HuH-7.5 (cell line): ENCODE measurements around the gene AKT2.

Experiments used
- DNase-seq: peaks from one replicate; pipeline ENCODE4 v3.0.0; 2011; ENCODE audit warnings: low spot score

AKT2 gene

DNA sequence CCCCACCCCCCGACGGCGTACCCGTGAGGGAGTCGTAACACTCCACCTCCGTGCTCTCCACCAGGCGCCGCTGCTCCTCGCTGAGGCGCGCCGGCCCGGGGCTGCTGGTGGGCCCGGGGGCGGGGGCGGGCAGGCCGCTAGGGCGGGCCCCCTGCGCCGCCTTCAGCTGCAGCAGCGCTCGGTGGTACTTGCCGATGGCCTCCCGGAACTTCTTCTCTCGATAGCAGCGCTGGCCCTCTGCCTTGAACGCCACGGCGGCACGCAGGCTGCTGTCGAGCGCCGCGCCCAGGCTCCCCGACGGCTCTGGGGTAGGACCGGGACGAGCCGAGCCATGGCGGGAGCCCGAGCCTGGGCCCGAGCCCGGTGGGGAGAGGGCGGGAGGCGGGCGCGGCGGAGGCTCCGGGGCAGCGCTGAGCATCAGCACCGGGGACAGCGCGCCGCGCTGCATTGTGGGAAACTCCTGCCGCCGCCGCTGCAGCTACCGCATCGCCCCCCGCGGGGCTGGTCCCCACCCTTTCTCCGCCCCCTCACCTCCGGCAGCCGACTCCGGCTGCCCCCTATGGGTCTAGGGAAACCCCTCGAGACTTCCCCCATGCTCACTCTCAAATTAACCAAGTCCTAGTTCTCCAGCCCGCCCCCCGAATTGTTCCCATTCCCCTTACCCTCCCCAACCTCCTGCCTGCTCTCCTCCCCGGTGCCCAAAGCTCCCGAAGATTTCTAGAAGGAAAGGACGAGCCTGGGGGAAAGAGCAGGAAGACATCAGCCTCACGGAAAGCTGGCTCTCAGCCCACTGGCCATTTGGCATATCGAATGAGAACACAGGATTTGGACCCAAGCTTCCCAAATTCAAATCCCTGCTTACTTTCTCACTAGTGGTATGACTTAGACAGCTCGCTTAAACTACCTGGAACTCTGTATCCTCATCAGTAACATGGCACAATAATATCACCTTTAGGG is 66.9 kb downstream of the AKT2 start, which contains the start of gene TTC9B:
Gene TTC9B, minus strand, starts transcription at position 451 of the 957 bp plus-strand sequence. Its CDS starts 3 bp downstream, at position 448.
- DNase-seq: no peak

- DNase-seq: no peak
Measured at GRCh38 chr19:40217027-40217810, 67.9 kb downstream of the AKT2 start.

DNA sequence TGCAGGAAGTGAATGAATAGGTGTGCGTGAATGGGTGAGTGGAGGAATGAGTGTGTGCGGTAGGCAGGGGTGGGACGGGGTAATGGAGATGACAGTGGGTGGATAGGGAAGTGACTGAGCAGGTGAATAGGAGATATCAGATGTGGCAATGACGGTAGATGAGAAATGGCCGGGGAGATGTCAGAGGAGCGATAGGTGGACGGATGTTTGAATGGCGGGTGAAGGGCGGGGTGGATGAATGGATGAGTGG is 68.4 kb downstream of the AKT2 start:
- DNase-seq: no peak

- no peak for DNase-seq
Measured at GRCh38 chr19:40216013-40216776, 69.0 kb downstream of the AKT2 start.

DNA sequence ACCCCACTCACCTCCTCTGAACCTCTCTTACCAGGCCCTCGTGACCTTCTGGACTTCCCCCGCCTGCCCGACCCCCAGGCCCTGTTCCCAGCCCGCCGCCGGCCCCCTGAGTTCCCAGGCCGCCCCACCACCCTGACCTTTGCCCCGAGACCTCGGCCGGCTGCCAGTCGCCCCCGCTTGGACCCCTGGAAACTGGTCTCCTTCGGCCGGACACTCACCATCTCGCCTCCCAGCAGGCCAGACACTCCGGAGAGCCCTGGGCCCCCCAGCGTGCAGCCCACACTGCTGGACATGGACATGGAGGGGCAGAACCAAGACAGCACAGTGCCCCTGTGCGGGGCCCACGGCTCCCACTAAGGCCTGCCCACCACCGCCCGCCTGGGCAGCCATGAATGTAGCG is 70.2 kb downstream of the AKT2 start:
- no peak for DNase-seq

DNA sequence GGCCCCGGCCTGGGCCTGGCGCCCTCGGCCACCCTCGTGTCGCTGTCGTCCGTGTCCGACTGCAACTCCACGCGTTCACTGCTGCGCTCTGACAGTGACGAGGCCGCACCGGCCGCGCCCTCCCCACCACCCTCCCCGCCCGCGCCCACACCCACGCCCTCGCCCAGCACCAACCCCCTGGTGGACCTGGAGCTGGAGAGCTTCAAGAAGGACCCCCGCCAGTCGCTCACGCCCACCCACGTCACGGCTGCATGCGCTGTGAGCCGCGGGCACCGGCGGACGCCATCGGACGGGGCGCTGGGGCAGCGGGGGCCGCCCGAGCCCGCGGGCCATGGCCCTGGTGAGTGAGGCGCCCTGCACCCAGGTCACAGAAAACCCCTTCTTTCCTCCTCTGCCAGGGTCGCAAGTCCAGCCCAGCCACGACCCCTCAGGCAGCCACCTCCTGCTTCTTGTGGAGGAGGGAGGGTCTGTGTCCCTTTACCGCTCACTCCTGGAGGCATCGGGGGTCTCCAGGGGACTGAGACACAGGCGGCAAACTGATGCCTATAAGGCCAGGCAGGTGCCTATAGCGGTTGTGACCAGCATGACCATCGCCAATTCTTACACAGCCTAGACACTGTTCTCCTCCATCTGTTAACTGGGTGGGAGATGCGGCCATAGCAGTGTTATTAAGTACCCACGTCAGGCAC is 71.1 kb downstream of the AKT2 start:
- DNase-seq: no peak

DNA sequence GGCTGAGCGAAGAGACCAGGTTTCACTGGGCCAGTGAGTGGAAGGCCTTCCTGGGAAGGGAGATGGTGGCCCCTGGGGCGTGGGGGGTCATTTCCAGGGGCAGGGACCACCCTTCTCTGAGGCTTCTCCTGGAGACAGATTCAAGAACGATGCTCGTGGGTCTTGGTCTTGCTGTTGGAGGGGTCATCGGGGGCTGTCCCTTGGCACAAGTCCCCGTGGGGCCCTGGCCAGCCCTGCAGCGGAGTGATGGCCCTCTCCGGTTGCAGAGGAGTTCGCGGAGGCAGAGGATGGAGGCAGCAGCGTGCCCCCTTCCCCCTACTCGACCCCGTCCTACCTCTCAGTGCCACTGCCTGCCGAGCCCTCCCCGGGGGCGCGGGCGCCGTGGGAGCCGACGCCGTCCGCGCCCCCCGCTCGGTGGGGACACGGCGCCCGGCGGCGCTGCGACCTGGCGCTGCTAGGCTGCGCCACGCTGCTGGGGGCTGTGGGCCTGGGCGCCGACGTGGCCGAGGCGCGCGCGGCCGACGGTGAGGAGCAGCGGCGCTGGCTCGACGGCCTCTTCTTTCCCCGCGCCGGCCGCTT is 71.8 kb downstream of the AKT2 start:
- DNase-seq: no peak

- no peak for DNase-seq
Measured at GRCh38 chr19:40210889-40211288, 74.3 kb downstream of the AKT2 start.

- DNase-seq: no peak
Measured at GRCh38 chr19:40208602-40209001, 76.5 kb downstream of the AKT2 start.

GRCh38 chr19:40205760-40206159 is 79.4 kb downstream of the AKT2 start:
- no peak for DNase-seq

- DNase-seq: no peak
Measured at GRCh38 chr19:40204381-40204780, 80.8 kb downstream of the AKT2 start.

DNA sequence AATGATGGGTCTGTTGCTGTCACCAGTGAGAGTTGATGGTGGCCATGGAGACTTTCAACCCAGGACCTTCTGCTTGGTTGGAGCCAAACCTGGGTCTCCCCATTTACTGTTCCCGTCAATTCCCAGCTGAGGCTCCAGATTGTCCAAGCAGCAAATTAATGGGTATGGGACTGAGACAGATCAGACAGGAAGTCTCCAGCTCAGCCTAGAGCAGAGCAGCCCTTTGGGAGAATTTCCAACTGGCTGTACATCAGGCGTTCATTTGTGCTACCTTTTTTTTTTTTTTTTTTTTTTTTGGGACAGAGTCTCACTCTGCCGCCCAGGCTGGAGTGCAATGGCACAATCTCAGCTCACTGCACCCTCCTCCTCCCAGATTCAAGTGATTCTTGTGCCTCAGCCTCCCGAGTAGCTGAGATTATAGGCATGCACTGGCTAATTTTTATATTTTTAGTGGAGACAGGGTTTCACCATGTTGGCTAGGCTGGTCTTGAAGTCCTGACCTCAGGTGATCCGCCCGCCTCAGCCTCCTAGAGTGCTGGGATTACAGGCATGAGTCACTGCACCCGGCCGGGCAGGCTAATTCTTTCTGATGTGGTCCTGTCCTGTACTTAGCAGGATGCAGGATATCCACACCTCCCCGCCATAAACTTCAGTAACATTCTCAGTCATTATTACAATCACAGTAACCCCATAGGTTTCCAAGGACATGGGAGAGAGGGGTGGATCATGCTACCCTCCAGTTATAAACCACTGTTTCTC is 84.6 kb downstream of the AKT2 start:
- no peak for DNase-seq

GRCh38 chr19:40198272-40198990 is 86.7 kb downstream of the AKT2 start:
- DNase-seq: no peak

GRCh38 chr19:40193587-40193849 is 91.6 kb downstream of the AKT2 start:
- no peak for DNase-seq

DNA sequence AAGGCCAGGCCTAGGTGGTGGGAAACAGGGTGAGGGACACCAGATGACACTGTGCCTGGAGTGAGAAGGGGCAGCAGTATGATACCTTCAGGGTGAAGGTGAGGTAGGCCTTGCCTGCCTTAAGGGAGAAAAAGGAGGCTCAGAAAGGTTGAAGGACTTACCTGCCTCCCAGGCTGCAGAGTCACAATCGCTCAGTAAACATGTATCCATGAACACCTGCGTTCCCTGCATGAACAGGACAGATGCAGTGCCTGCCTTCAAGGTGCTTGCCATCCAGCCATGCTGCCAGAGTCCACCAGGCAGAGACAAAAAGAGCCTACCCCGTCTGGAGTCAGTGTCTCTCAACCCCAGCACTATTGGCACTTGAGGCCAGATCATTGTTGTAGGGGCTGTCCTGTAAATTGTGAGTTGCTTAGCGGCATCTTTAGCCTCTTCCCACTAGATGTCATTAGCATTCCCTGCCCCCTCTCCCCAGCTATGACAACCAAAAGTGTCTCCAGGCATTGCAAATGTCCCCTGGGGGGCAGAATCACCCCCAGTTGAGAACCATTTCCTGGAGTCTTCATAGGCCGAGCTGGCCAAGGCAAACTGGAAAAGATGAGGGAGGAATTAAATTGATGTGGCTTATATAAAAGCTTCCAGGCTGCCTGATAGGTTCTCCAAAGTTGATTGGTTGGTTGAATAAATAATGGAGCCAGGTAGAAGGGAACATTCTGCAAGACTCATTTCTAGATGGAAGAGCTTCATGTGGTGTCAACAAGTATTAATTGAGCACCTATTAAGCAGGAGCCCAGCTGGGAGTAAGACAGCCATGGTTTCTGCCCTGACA is 92.2 kb downstream of the AKT2 start:
- DNase-seq: no peak

GRCh38 chr19:40191836-40192646 is 93.1 kb downstream of the AKT2 start:
- peak; percentile 72 for DNase-seq

- DNase-seq: peak; percentile 87
Measured at GRCh38 chr19:40190891-40191835, 94.0 kb downstream of the AKT2 start, which contains the start of gene MAP3K10. Gene MAP3K10 (plus strand): TSS chr19:40191426. CDS start chr19:40192032, 606 bp downstream.
